WTC11 (cell line): ENCODE measurements around the gene SLC9C1. TPM values are rescaled to one million over a fixed set of nuclear protein-coding genes. Genes with fewer than 3 reads are reported as not detected.
A peak's percentile ranks its signal among the peaks of the same experiment; 100 is the strongest.

Experiments used
- ATAC-seq: fragments of 200-7000 bp; cut with Tn5 transposase; 2 replicates; pipeline ENCODE4 v1.10.0; 2021; ENCODE audit warnings: mild to moderate bottlenecking, moderate library complexity
- CTCF ChIA-PET: fragments of 300-600 bp; sonication (Branson Sonifier 250); formaldehyde crosslinking; loops from one replicate; lab custom pipeline; 2021; ENCODE audit warnings: antibody characterized with exemption; lab: Charles Lee
- POLR2A ChIA-PET: fragments of 350-600 bp; sonication (Branson Sonifier 250); formaldehyde crosslinking; loops from one replicate; lab custom pipeline; 2021; ENCODE audit warnings: antibody characterized with exemption; lab: Charles Lee
- DNase-seq: peaks from one replicate; pipeline ENCODE4 v3.0.0; 2021; ENCODE audit warnings: low spot score
- H3K27ac Mint-ChIP-seq: 2 replicates; pipeline ENCODE4 v1.8.0; 2021; ENCODE audit warnings: mixed read lengths
- H3K27me3 Mint-ChIP-seq: 2 replicates; pipeline ENCODE4 v1.8.0; 2021; ENCODE audit warnings: low read depth, mild to moderate bottlenecking, moderate library complexity, mixed read lengths
- H3K36me3 Mint-ChIP-seq: 2 replicates; pipeline ENCODE4 v1.8.0; 2021; ENCODE audit warnings: mixed read lengths
- H3K4me1 Mint-ChIP-seq: 2 replicates; pipeline ENCODE4 v1.8.0; 2022; ENCODE audit warnings: mixed read lengths
- H3K4me3 Mint-ChIP-seq: 2 replicates; pipeline ENCODE4 v1.8.0; 2021; ENCODE audit warnings: mild to moderate bottlenecking, moderate library complexity, mixed read lengths
- H3K9me3 Mint-ChIP-seq: 2 replicates; pipeline ENCODE4 v1.8.0; 2021; ENCODE audit warnings: mixed read lengths
- ATF6 ChIP-seq: sonication (generic); formaldehyde crosslinking; IDR thresholded peaks from 2 replicates; pipeline ENCODE4 v1.8.1; 2023; ENCODE audit warnings: mild to moderate bottlenecking, missing genetic modification reagents
- CDX4 ChIP-seq: fragments of 250-450 bp; sonication (Bioruptor Pico); IDR thresholded peaks from 2 replicates; pipeline ENCODE4 v1.9.0; 2021; ENCODE audit warnings: moderate library complexity, mild to moderate bottlenecking, inconsistent platforms, borderline replicate concordance
- EMX1 ChIP-seq: fragments of 250-450 bp; sonication (Bioruptor Pico); IDR thresholded peaks from 2 replicates; pipeline ENCODE4 v1.8.0; 2021; ENCODE audit warnings: mild to moderate bottlenecking
- GABPB1 ChIP-seq: sonication (generic); formaldehyde crosslinking; IDR thresholded peaks from 2 replicates; pipeline ENCODE4 v1.8.1; 2023; ENCODE audit warnings: mild to moderate bottlenecking, missing genetic modification reagents
- GRHL2 ChIP-seq: fragments of 250-450 bp; sonication (Bioruptor Pico); IDR thresholded peaks from 2 replicates; pipeline ENCODE4 v1.8.0; 2022; ENCODE audit warnings: mild to moderate bottlenecking, moderate library complexity; ENCODE audit not compliant: insufficient replicate concordance, severe bottlenecking
- JAZF1 ChIP-seq: fragments of 250-450 bp; sonication (Bioruptor Pico); IDR thresholded peaks from 2 replicates; pipeline ENCODE4 v1.9.0; 2021; ENCODE audit warnings: moderate library complexity, mild to moderate bottlenecking, inconsistent platforms
- NR3C1 ChIP-seq: sonication (generic); formaldehyde crosslinking; conservative IDR thresholded peaks from 2 replicates; pipeline ENCODE4 v1.8.1; 2023; ENCODE audit warnings: low read depth, mild to moderate bottlenecking, missing genetic modification reagents
- ZBTB21 ChIP-seq: sonication (generic); formaldehyde crosslinking; IDR thresholded peaks from 2 replicates; pipeline ENCODE4 v1.8.1; 2023; ENCODE audit warnings: mild to moderate bottlenecking, missing genetic modification reagents, borderline replicate concordance
- ZSCAN18 ChIP-seq: fragments of 250-450 bp; sonication (Bioruptor Pico); IDR thresholded peaks from 2 replicates; pipeline ENCODE4 v2.1.2; 2022; ENCODE audit warnings: mild to moderate bottlenecking, moderate library complexity
- microRNA-seq: library from miRNA; unstranded; fragments of <30 nt; microRNA quantifications from one replicate; pipeline ENCODE4 v1.2.0, GENCODE V29; 2022; ENCODE audit warnings: borderline number of aligned reads
- total RNA-seq: library from RNA; stranded (reverse); gene quantifications from 3 replicates; pipeline ENCODE4 v1.2.3, GENCODE V29; 2021
- TF ChIP-seq, protein P1 (sequence below): fragments of 250-450 bp; sonication (Bioruptor Pico); conservative IDR thresholded peaks from 2 replicates; pipeline ENCODE4 v1.9.0; 2021; ENCODE audit warnings: mild to moderate bottlenecking
- TF ChIP-seq, protein P2 (sequence below): sonication (generic); formaldehyde crosslinking; IDR thresholded peaks from 2 replicates; pipeline ENCODE4 v1.8.1; 2023; ENCODE audit warnings: mild to moderate bottlenecking, missing genetic modification reagents

The SLC9C1 gene
- total RNA-seq, 1 experiment from 2014 or later, result 3.5 TPM

DNA sequence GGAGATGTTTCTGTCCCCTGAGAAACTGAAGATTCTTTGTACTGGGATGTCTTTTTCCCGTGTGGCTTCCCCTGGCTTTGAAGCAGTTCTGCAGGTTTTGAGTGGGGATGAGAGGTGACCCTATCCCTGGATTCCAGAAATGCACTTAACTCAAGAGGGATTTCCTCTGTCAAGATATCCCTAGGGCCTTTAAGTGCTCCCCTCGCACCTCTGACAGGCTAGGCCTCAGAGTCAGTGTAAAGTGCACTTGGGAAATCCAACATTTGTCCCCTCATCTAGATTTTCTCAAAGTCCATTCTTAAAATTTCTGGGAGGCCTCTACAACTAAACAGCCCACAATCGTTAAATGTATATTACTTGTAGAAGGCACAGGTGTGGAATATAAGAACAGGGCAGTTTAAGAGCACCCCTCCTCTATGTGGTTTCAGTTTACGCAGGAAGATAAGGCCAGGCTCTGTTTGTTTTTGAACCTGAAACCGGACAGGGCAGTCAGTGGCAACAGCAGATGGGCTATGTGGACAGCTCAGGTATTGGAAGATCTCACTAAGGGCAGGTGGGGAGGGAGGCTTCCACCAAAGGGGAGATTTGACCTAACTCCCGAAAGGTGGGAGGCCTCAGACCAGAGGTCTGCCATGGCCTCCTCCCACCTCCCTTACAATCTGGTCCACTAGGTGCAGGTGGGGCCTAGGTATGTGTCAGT is 203.0 kb downstream of the SLC9C1 start:
- POLR2A ChIA-PET, result no interaction called here
- TF ChIP-seq CDX4, result no peak
- TF ChIP-seq GRHL2, result no peak
- no peak for TF ChIP-seq ATF6 (CRISPR knock-in tag)
- no peak for TF ChIP-seq ZSCAN18
- TF ChIP-seq NR3C1 (CRISPR knock-in tag), result no peak
- no peak for TF ChIP-seq GABPB1 (CRISPR knock-in tag)
- TF ChIP-seq, protein P1, sequence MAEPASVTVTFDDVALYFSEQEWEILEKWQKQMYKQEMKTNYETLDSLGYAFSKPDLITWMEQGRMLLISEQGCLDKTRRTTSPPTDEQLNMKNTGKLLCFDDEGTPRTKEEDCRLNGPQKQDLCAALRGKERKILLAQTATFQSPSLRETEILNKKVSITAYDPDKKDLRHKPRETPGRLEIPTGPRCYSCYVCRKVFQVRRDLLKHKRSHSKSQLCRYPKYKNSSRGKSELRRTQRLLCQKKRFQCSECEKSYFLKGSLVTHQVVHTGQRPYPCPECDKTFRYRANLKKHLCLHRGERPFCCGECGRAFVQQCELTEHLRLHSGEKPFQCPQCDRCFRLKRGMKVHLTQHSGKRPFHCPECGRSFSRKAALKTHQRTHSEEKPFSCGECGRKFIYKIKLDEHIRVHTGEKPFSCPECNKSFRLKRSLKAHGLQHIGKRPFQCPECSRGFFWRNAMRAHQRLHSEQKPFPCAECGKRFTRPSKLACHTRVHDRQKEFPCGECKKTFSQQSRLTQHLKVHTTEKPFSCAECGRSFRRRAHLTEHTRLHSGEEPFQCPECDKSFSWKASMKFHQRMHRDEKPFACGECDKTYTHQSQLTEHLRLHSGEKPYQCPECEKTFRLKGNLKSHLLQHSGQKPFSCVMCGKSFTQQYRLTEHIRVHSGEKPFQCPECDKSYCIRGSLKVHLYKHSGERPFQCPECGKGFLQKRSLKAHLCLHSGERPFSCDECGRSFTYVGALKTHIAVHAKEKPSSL (CRISPR knock-in tag), result no peak
- TF ChIP-seq, protein P2, sequence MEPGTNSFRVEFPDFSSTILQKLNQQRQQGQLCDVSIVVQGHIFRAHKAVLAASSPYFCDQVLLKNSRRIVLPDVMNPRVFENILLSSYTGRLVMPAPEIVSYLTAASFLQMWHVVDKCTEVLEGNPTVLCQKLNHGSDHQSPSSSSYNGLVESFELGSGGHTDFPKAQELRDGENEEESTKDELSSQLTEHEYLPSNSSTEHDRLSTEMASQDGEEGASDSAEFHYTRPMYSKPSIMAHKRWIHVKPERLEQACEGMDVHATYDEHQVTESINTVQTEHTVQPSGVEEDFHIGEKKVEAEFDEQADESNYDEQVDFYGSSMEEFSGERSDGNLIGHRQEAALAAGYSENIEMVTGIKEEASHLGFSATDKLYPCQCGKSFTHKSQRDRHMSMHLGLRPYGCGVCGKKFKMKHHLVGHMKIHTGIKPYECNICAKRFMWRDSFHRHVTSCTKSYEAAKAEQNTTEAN (CRISPR knock-in tag), result no peak
- TF ChIP-seq EMX1, result no peak
- no peak for TF ChIP-seq JAZF1 (CRISPR knock-in tag)
- no peak for TF ChIP-seq ZBTB21 (CRISPR knock-in tag)
- TF ChIP-seq, all 79 proteins: peak for 0
- no peaks in the 10 kb centered on the region for H3K36me3 Mint-ChIP-seq
- peak overlapping the region; percentile 31; the same call in 1 of the 2 replicates for H3K27ac Mint-ChIP-seq
- H3K27me3 Mint-ChIP-seq, result 0 out of 2 replicates have a peak, but pooled peaks cover under 1% of the 10 kb centered on the region
- CTCF ChIA-PET, result interaction anchor here (0.6 to 2.3 kb wide), 4 partner anchors 20 to 263 kb away, joined by 4 to 12 read pairs (median 6); no protein-coding TSS in a partner anchor
- DNase-seq (no peak), ATAC-seq (no peak)
- H3K4me1 Mint-ChIP-seq, result peaks cover 63% of the 10 kb centered on the region
- H3K4me3 Mint-ChIP-seq, result no peak overlapping the region
- no peaks in the 10 kb centered on the region for H3K9me3 Mint-ChIP-seq

Small RNA genes lying within 50 kb of the gene (microRNA-seq; reads per million reads assigned to microRNA genes)
- gene MIR567, result not detected

Other genes starting within 250 kb of the SLC9C1 start
- gene C3orf52, start 207.8 kb downstream of the SLC9C1 start, total RNA-seq, result 10.2 to 14.3 TPM (median 10.3 TPM) in 3 replicates
- 0.07 to 0.17 TPM in 2 of 3 replicates, not detected in the other for gene GCSAM, start 161.0 kb downstream of the SLC9C1 start, total RNA-seq
- 46.8 to 56.1 TPM (median 54.1 TPM) in 3 replicates for gene CD200, start 38.9 kb upstream of the SLC9C1 start, total RNA-seq
- 0.14 to 0.37 TPM in 2 of 3 replicates, not detected in the other for gene BTLA, start 205.3 kb upstream of the SLC9C1 start, total RNA-seq